ENCODE data around the gene TCEAL1.

Gene TCEAL1

DNA sequence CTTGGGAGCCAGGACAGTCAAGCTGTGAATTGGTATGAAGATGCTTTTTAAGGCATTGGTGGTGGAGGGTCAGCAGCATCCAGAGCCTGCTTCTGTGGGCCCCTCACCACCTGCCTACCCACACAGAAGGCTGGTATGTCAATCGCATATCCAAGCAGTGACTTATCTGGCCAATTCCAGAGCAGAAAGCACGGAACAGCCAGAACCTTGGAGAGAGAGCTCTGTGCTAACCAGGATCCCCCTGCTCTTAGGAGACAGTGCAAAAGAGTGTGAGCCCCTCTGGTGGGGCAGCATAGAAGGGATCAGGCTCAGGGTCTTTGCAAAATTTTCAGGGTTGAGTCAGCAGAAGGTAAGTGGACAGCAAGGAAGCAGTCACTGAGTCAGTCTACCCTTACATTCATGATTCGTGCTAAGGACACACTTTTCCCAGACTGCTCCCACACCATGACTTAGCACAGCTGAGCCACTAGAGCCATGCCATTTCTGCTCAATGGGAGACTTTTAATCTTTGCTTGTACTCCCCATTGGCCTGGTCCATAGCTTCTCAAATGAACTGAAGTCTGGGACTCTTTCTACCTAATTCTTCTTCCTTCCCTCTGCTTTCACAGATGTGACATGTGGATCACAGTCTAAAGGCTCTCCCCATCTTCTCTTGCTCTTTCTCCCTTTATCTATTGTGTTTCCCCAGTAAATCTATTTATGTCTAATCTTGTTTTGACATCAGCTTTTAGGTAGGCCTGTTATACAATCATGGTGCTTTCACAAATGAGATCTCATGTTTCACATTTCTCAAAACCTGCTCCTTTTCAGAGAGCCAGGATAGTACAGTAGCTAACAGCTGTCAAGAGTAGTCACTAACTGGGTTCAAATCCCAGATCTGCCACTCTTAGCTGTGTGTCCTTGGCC lies 37.7 kb downstream of the TCEAL1 start:
- H4K20me1 ChIP-seq (ENCODE audit: insufficient read depth, low read length): no peaks in the 10 kb centered on the region
- no peak for TF ChIP-seq EZH2 (IDR thresholded peaks at IDR 0.05; ENCODE audit: borderline replicate concordance, low read length)
- TF ChIP-seq, protein P1, sequence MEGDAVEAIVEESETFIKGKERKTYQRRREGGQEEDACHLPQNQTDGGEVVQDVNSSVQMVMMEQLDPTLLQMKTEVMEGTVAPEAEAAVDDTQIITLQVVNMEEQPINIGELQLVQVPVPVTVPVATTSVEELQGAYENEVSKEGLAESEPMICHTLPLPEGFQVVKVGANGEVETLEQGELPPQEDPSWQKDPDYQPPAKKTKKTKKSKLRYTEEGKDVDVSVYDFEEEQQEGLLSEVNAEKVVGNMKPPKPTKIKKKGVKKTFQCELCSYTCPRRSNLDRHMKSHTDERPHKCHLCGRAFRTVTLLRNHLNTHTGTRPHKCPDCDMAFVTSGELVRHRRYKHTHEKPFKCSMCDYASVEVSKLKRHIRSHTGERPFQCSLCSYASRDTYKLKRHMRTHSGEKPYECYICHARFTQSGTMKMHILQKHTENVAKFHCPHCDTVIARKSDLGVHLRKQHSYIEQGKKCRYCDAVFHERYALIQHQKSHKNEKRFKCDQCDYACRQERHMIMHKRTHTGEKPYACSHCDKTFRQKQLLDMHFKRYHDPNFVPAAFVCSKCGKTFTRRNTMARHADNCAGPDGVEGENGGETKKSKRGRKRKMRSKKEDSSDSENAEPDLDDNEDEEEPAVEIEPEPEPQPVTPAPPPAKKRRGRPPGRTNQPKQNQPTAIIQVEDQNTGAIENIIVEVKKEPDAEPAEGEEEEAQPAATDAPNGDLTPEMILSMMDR (IDR thresholded peaks at IDR 0.05; ENCODE audit: low read length): no peak
- H3K36me3 ChIP-seq (ENCODE audit: insufficient read depth, low read length): no peaks in the 10 kb centered on the region
- no peaks in the 10 kb centered on the region for H3K9me2 ChIP-seq (ENCODE audit: low read depth, low read length)
- H3K79me2 ChIP-seq (ENCODE audit: insufficient read depth, low read length): no peaks in the 10 kb centered on the region
- no peaks in the 10 kb centered on the region for H3F3A ChIP-seq (ENCODE audit: insufficient read depth, low read length)
- H3K27ac ChIP-seq (ENCODE audit: low read depth, low read length, poor library complexity, severe bottlenecking): no peak overlapping the region
- no peak overlapping the region for H3K4me2 ChIP-seq (ENCODE audit: low read length)
- H3K4me1 ChIP-seq (ENCODE audit: insufficient read depth, low read length, severe bottlenecking): no peaks in the 10 kb centered on the region
- H3K9ac ChIP-seq (ENCODE audit: low read length): no peak overlapping the region
- H2AFZ ChIP-seq (ENCODE audit: low read length): no peak overlapping the region
- no peaks in the 10 kb centered on the region for H3K9me3 ChIP-seq (ENCODE audit: low read length)
- no peaks in the 10 kb centered on the region for H3K27me3 ChIP-seq (ENCODE audit: insufficient read depth, low read length)
- no peak overlapping the region for H3K4me3 ChIP-seq (ENCODE audit: low read depth, low read length, poor library complexity, severe bottlenecking)

DNA sequence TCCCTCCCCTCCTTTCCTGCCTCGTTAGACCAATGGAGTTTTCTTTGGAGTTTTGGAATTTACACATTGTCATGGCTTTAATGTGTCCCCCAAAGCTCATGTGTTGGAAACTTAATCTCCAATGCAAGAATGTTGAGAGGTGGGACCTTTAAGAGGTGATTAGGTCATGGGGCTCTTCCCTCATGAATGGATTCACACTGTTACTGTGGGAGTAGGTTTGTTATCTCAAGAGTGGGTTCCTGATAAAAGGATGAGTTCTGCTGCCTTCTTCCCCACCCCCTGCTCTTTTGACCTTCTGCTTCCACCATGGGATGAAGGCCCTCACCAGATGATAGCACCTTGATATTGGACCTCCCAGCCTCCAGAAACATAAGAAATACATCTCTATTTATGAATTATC lies 41.0 kb downstream of the TCEAL1 start:
- Histone ChIP-seq H3K9me2 (ENCODE audit: low read depth, low read length) (no peaks in the 10 kb centered on the region), H3K27ac (ENCODE audit: low read depth, low read length, poor library complexity, severe bottlenecking) (no peak overlapping the region), H3K79me2 (ENCODE audit: insufficient read depth, low read length) (no peaks in the 10 kb centered on the region), H3K4me2 (ENCODE audit: low read length) (no peak overlapping the region), H3K9ac (ENCODE audit: low read length) (no peak overlapping the region), H3K9me3 (ENCODE audit: low read length) (no peaks in the 10 kb centered on the region), H4K20me1 (ENCODE audit: insufficient read depth, low read length) (no peaks in the 10 kb centered on the region), H2AFZ (ENCODE audit: low read length) (no peak overlapping the region), H3K36me3 (ENCODE audit: insufficient read depth, low read length) (no peaks in the 10 kb centered on the region), H3F3A (ENCODE audit: insufficient read depth, low read length) (no peaks in the 10 kb centered on the region), H3K4me1 (ENCODE audit: insufficient read depth, low read length, severe bottlenecking) (no peaks in the 10 kb centered on the region), H3K27me3 (ENCODE audit: insufficient read depth, low read length) (no peaks in the 10 kb centered on the region), H3K4me3 (ENCODE audit: low read depth, low read length, poor library complexity, severe bottlenecking) (no peak overlapping the region)
- no peak for TF ChIP-seq EZH2 (IDR thresholded peaks at IDR 0.05; ENCODE audit: borderline replicate concordance, low read length)
- TF ChIP-seq, protein P1 (IDR thresholded peaks at IDR 0.05; ENCODE audit: low read length): no peak

DNA sequence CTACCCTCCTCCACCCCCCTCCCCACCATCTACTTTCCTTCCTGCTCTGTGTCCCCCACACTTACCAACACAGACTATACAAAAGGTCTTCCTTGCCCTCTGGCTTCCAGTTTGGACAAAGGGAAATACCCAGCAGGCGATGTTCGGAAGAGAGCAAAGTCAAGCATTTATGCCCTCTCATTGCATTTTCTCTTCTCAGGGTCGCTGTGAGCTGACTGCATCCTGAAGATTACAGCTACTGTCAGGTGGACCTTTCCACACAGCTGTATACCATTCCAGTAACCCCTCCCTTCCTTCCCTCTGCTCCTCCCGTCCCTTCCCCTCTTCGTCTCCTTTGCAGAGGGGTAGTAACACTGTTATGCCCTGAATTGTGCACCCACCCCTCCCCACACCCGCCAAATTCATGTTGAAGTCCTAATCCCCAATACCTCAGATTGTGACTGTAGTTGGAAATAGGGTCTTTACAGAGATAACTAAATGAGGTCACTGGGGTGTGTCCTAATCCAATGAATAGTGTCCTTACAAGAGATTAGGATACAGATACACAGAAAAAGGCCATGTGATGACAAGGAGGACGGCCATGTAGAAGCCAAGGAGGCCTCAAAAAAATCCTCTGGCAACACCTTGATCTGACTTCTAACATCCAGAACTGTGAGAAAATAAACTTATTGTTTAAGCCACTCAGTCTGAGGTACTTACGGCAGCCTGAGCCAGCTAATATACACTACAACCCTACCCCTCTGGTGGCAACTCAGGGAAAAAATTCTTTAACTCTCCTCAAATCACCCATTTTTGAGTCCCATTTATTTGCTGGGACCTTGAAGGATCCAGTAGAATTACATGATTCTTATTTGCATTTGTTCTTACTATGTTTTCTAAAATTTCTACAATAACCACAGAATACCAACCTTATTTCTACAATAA lies 46.0 kb downstream of the TCEAL1 start:
- Histone ChIP-seq H2AFZ (ENCODE audit: low read length) (no peak overlapping the region), H3K4me2 (ENCODE audit: low read length) (no peak overlapping the region), H3K27ac (ENCODE audit: low read depth, low read length, poor library complexity, severe bottlenecking) (no peak overlapping the region), H3K4me1 (ENCODE audit: insufficient read depth, low read length, severe bottlenecking) (no peaks in the 10 kb centered on the region), H3K9me2 (ENCODE audit: low read depth, low read length) (no peaks in the 10 kb centered on the region), H3K4me3 (ENCODE audit: low read depth, low read length, poor library complexity, severe bottlenecking) (no peak overlapping the region), H3F3A (ENCODE audit: insufficient read depth, low read length) (no peaks in the 10 kb centered on the region), H3K79me2 (ENCODE audit: insufficient read depth, low read length) (no peaks in the 10 kb centered on the region), H3K9ac (ENCODE audit: low read length) (no peak overlapping the region), H4K20me1 (ENCODE audit: insufficient read depth, low read length) (no peaks in the 10 kb centered on the region), H3K9me3 (ENCODE audit: low read length) (no peaks in the 10 kb centered on the region), H3K36me3 (ENCODE audit: insufficient read depth, low read length) (peaks cover 37% of the 10 kb centered on the region), H3K27me3 (ENCODE audit: insufficient read depth, low read length) (no peaks in the 10 kb centered on the region)
- TF ChIP-seq EZH2 (IDR thresholded peaks at IDR 0.05; ENCODE audit: borderline replicate concordance, low read length): no peak
- TF ChIP-seq, protein P1 (IDR thresholded peaks at IDR 0.05; ENCODE audit: low read length): no peak

Measured in OCI-LY1 (cell line).